Measurements from ENCODE around the gene ZSCAN10.

The ZSCAN10 gene

GRCh38 chr16:3088450-3088849 is 10.6 kb downstream of the ZSCAN10 start:
- no peak for TF ChIP-seq EZH2 (optimal IDR thresholded peaks at IDR 0.05; ENCODE audit: low read depth, low read length)
- TF ChIP-seq EZH2phosphoT487 (IDR thresholded peaks at IDR 0.05; ENCODE audit: low read length), result no peak
- TF ChIP-seq CTCF (IDR thresholded peaks at IDR 0.05; ENCODE audit: low read length), result no peak
- Histone ChIP-seq H3F3A (ENCODE audit: insufficient read depth, low read length) (no peaks in the 10 kb centered on the region), H3K27ac (ENCODE audit: low read length) (no peak overlapping the region), H3K4me3 (ENCODE audit: low read length) (no peak overlapping the region), H3K4me2 (ENCODE audit: low read depth, low read length) (no peak overlapping the region), H3K9me3 (replicated peaks; ENCODE audit: insufficient read depth, low read length) (no peaks in the 10 kb centered on the region), H3K9ac (ENCODE audit: low read length) (no peak overlapping the region), H3K9me2 (replicated peaks; ENCODE audit: insufficient read depth, low read length) (no peaks in the 10 kb centered on the region), H4K20me1 (ENCODE audit: insufficient read depth, low read length) (no peaks in the 10 kb centered on the region), H3K4me1 (ENCODE audit: low read length) (no peaks in the 10 kb centered on the region), H3K27me3 (replicated peaks; ENCODE audit: insufficient read depth, low read length) (peaks cover 57% of the 10 kb centered on the region), H2AFZ (ENCODE audit: low read length) (no peak overlapping the region), H3K79me2 (ENCODE audit: low read length) (no peaks in the 10 kb centered on the region), H3K36me3 (replicated peaks; ENCODE audit: insufficient read depth, low read length) (no peaks in the 10 kb centered on the region)
- DNase-seq, result no peak

- DNase-seq, result no peak
- no peaks in the 10 kb centered on the region for H3K79me2 ChIP-seq (ENCODE audit: low read length)
- H2AFZ ChIP-seq (ENCODE audit: low read length), result no peak overlapping the region
- H3K36me3 ChIP-seq (replicated peaks; ENCODE audit: insufficient read depth, low read length), result no peaks in the 10 kb centered on the region
- no peaks in the 10 kb centered on the region for H4K20me1 ChIP-seq (ENCODE audit: insufficient read depth, low read length)
- no peak overlapping the region for H3K4me2 ChIP-seq (ENCODE audit: low read depth, low read length)
- no peak overlapping the region for H3K4me3 ChIP-seq (ENCODE audit: low read length)
- no peaks in the 10 kb centered on the region for H3K4me1 ChIP-seq (ENCODE audit: low read length)
- no peaks in the 10 kb centered on the region for H3K9me2 ChIP-seq (replicated peaks; ENCODE audit: insufficient read depth, low read length)
- H3K27me3 ChIP-seq (replicated peaks; ENCODE audit: insufficient read depth, low read length), result peaks cover 50% of the 10 kb centered on the region
- H3K9ac ChIP-seq (ENCODE audit: low read length), result no peak overlapping the region
- H3K9me3 ChIP-seq (replicated peaks; ENCODE audit: insufficient read depth, low read length), result no peaks in the 10 kb centered on the region
- no peak for TF ChIP-seq EZH2 (optimal IDR thresholded peaks at IDR 0.05; ENCODE audit: low read depth, low read length)
- TF ChIP-seq CTCF (IDR thresholded peaks at IDR 0.05; ENCODE audit: low read length), result peak; percentile 21; the same call in 1 of the 2 replicates
- no peak overlapping the region for H3K27ac ChIP-seq (ENCODE audit: low read length)
- no peaks in the 10 kb centered on the region for H3F3A ChIP-seq (ENCODE audit: insufficient read depth, low read length)
These were observed 11.6 kb downstream of the ZSCAN10 start for GRCh38 chr16:3087243-3088235.

GRCh38 chr16:3086596-3087242 is 12.4 kb downstream of the ZSCAN10 start:
- Histone ChIP-seq H3K79me2 (ENCODE audit: low read length) (no peaks in the 10 kb centered on the region), H4K20me1 (ENCODE audit: insufficient read depth, low read length) (no peaks in the 10 kb centered on the region), H3F3A (ENCODE audit: insufficient read depth, low read length) (no peaks in the 10 kb centered on the region), H3K36me3 (replicated peaks; ENCODE audit: insufficient read depth, low read length) (no peaks in the 10 kb centered on the region), H3K27me3 (replicated peaks; ENCODE audit: insufficient read depth, low read length) (peaks cover 42% of the 10 kb centered on the region), H3K9me3 (replicated peaks; ENCODE audit: insufficient read depth, low read length) (no peaks in the 10 kb centered on the region), H3K9ac (ENCODE audit: low read length) (no peak overlapping the region), H3K27ac (ENCODE audit: low read length) (no peak overlapping the region), H2AFZ (ENCODE audit: low read length) (no peak overlapping the region), H3K4me2 (ENCODE audit: low read depth, low read length) (no peak overlapping the region), H3K4me3 (ENCODE audit: low read length) (no peak overlapping the region), H3K4me1 (ENCODE audit: low read length) (no peaks in the 10 kb centered on the region), H3K9me2 (replicated peaks; ENCODE audit: insufficient read depth, low read length) (no peaks in the 10 kb centered on the region)
- TF ChIP-seq EZH2phosphoT487 (IDR thresholded peaks at IDR 0.05; ENCODE audit: low read length), result no peak
- no peak for DNase-seq

Data from MM.1S (cell line).